22Rv1 (cell line): Measurements from ENCODE around the gene EEF1B2.
"Not testable (repeated sequence)": the region's sequence is repeated elsewhere in the genome, so short reads cannot be mapped to it uniquely, and the experiment has no call there.

ENCODE experiments used
- ZFX ChIP-seq: fragments of 450-650 bp; IDR thresholded peaks from 2 replicates; pipeline ENCODE4 v1.6.1; 2017; ENCODE audit warnings: antibody characterized with exemption, borderline replicate concordance
- TF ChIP-seq, protein P1 (sequence below): fragments of 450-650 bp; IDR thresholded peaks from 2 replicates; pipeline ENCODE4 v1.5.1; 2017; ENCODE audit warnings: mild to moderate bottlenecking

GRCh38 chr2:206157014-206157413, 2.7 kb upstream of the EEF1B2 start:
- TF ChIP-seq, protein P1, sequence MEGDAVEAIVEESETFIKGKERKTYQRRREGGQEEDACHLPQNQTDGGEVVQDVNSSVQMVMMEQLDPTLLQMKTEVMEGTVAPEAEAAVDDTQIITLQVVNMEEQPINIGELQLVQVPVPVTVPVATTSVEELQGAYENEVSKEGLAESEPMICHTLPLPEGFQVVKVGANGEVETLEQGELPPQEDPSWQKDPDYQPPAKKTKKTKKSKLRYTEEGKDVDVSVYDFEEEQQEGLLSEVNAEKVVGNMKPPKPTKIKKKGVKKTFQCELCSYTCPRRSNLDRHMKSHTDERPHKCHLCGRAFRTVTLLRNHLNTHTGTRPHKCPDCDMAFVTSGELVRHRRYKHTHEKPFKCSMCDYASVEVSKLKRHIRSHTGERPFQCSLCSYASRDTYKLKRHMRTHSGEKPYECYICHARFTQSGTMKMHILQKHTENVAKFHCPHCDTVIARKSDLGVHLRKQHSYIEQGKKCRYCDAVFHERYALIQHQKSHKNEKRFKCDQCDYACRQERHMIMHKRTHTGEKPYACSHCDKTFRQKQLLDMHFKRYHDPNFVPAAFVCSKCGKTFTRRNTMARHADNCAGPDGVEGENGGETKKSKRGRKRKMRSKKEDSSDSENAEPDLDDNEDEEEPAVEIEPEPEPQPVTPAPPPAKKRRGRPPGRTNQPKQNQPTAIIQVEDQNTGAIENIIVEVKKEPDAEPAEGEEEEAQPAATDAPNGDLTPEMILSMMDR, result not testable (repeated sequence)
- TF ChIP-seq ZFX, result not testable (repeated sequence)
